ENCODE data around the gene PHKB.

PHKB gene

DNA sequence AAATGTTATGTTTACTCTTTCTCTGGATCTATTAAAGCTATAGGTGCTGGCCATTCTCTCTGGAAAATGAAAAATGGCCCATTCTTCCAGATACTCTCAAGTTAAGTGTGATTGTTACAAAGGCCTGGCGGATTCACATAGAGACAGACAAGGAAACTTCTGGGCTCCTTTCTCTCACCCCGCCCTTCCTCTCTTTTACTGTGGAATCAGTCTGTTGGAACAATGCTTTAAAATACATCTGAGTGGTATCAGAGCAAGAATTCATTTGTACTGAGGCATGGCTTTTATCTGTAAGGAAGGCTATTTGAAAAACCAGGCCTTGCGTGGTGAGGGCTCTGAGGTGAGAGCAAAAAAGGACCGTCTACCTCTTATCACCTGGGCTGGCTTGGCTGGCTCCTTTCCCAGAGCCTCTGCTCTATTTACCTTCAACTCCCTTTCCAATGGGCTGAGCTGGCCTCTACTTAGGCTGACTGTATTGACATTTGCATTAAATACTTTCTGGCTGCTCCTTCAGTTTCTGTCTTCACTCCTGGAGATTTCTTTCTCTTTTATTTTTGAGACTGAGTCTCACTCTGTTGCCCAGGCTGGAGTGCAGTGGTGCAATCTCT is 274.0 kb downstream of the PHKB start:
- no peak for DNase-seq

DNA sequence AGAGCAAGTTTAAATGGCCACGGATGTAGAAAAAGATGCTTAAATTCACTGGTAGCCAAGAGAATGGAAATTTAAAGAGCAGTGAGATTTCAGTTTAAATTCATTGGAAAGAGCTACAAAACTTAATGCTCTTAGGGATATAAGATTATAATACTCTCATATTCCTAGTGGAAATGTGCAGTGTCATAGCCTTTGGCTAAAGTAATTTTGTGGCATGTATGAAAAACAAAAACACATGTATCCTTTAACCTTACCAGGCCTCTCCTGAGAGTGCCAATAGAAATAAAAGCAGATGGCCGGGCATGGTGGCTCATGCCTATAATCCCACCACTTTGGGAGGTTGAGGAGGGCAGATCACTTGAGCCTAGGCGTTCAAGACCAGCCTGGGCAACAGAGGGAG is 289.2 kb downstream of the PHKB start:
- DNase-seq, result no peak

All from OCI-M1 (cell line).